DMS53 (cell line): ENCODE measurements around the gene CENPO.

Experiments used
- DNase-seq: peaks from one replicate; lab custom pipeline; 2025; lab: John Stamatoyannopoulos, UW

The CENPO gene

DNA sequence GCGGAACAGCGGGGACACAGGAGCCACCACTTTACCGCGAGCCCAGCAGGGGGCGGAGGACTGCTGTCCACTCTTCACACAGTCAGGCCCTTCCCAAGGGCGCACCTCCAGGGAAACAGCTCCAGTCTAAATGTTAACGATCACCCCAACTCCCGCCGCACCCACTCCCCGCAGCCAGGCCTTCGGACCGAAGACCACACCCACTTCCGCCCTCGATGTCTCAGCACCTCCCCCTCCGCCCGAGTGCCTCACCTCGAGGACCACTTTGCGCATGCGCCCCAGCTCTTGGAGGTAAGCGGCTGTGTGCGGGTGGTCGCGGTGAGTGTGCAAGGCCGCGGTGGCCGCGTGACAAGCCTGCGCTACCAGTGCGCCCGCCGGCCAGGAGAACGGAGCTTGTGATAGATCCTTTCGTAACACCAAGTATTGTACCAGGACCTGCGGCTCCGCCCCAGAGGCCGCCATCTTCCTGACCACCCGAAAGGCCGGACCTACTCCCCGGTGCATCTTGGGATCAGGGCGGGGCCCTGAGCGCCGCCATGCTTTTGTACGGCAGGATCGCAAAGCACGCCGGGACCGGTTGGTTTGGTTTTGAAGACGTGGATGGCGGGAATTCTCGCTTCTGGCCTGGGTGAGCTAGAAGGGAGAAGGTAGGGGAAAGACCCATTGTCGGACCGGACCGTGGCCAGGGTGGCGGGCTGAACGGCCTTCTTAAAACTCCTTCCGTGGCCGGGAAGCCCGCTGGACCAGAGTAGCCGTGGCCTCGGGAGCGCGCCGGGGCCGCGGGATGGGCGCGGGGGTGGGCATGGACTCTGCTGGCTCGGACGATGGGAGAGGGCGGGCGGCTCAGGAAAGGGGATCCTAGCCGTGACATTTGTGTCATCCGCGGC, at the start of gene CENPO, which contains the start of gene PTRHD1:
CENPO (plus strand) TSS at position 552 of the 887 bp plus-strand sequence. CDS start 495 bp downstream, outside the sequence.
PTRHD1 (minus strand) TSS at position 518 of the 887 bp plus-strand sequence; CDS start at position 504, 14 bp downstream.
- peak; percentile 96 for DNase-seq

GRCh38 chr2:24743924-24744323, 49.3 kb upstream of the CENPO start:
- DNase-seq, result no peak

- DNase-seq, result no peak
Measured at GRCh38 chr2:24744356-24744755, 48.9 kb upstream of the CENPO start.

GRCh38 chr2:24745825-24746224, 47.4 kb upstream of the CENPO start:
- DNase-seq, result no peak

DNA sequence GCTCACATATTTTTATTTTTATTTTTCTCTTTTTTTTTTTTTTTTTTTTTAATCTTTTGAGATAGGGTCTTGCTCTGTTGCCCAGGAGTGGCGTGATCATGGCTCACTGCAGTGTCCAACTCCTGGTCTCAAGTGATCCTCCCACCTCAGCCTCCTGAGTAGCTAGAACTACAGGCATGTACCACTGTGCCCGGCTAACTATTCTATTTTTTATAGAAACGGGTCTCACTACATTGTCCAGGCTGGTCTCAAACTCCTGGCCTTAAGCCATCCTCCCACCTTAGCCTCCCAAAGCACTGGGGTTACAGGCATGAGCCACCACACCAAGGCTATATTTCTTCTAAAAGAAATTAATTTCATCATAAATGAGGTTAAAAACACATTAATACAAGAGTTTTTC, 45.9 kb upstream of the CENPO start:
- DNase-seq, result no peak

- DNase-seq, result no peak
Measured at GRCh38 chr2:24749069-24749691, 44.0 kb upstream of the CENPO start.

DNA sequence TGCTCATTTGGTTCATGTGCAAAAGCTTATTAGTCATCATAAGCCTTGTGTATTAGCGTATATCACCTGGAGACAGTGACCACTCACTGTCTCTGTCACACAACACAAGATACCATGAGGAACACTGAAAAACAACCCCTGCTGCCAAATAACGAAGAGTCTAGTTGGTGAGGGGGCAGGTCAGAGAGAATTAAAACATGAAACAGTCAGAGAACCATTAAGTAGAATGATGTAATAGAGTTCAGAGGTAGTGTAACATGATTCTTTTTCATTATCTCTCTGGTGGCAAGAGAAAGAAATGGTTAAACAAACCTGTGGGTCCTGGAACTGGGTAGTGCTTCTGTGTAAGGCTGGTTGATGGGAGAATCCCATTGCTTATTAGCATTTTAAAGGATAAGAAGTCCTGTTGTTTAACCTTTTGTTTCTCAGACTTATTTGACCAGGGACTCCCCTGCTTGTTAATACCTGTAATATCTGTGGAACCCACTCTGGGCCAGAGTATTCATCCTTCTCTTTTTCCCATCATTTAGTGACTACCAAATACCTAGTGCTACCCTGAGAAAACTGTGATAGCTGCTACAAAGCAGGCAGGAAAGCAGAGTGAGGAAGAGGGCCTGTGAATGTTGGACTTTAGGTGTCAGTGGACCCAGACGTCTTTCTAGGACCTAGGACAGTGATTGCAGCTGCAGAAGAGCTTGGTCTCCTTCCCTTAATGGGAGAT, 38.1 kb upstream of the CENPO start:
- DNase-seq, result no peak

DNA sequence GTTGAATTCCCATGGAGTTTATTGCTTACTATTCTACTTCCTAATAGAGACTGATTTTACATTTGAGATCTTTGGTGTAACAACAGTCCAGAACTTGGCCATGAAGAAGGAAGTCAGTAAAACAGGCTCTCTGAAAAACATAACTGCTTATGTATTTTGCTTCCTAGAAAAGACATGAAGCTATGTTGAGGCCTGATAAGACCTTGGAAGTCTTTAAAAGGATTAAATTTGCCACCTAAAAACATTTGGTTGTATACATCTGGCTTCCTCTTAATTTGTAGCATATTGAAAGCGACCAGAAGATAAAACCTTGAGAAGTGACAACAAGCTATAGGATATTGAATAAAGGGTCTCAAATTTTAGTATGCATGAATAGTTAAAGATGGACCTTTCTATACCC, 36.4 kb upstream of the CENPO start:
- no peak for DNase-seq

DNA sequence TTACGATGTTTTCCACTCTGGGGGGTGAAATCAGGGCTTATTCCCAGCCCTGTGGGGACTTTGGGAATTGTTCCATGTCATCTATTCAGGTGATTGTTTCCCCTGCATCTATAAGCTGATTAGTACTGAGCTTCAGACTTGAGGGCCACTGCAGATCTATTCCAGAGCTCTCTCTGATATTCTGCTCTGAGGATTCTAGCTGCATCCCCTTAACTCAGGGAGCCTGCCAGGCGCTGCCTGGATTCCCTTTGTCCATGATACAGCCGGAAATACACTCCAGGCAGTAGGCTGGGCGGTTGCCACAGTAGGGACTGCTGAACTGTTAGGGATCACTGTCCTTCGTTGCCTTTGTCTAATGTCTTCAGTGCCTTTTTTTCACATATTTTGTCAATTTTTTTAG, 31.4 kb upstream of the CENPO start:
- no peak for DNase-seq

- no peak for DNase-seq
Measured at GRCh38 chr2:24762518-24762917, 30.7 kb upstream of the CENPO start.

DNA sequence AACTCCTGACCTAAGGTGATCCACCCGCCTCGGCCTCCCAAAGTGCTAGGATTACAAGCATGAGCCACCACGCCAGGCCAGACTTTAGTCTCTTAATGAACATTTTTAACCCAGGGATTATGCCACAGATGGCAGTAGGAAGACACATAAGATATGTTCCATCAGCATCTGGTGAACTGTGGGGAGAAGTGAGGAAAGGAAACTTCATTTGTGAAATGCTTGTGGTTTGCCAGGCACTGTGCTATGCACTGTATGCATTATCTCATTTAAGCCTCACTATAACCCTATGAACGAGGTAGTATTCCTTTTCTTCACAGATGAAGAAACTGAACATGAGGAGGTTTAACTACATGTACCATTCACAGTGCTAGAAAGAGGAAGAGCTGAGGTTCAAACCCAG, 29.4 kb upstream of the CENPO start:
- no peak for DNase-seq

- no peak for DNase-seq
Measured at GRCh38 chr2:24766609-24767008, 26.6 kb upstream of the CENPO start.

- peak; percentile 92 for DNase-seq
Measured at GRCh38 chr2:24768013-24768412, 25.2 kb upstream of the CENPO start.

GRCh38 chr2:24768601-24769000, 24.6 kb upstream of the CENPO start:
- DNase-seq, result peak; percentile 13

DNA sequence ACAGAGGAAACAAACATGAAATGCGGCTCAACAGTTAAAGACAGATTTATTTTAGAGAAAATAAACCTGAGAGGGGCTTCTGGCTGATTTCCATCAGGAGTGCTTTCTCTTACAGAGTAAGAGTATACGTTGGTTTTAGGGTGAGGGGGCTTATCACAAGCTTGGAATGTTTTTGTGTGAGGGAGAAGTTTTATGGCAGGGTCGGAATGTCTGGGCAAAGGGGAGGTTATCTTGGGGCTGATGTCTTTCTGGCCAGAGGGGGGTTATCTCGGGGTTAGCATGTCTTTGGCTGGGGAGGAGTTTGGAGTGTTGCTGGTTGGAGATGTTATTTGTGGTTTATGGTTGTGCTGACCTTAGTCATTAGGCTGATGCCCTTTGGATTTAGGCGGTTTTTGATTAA, 22.2 kb upstream of the CENPO start:
- DNase-seq, result no peak

- no peak for DNase-seq
Measured at GRCh38 chr2:24771764-24772586, 21.2 kb upstream of the CENPO start.

- no peak for DNase-seq
Measured at GRCh38 chr2:24774373-24774772, 18.9 kb upstream of the CENPO start.

- DNase-seq, result no peak
Measured at GRCh38 chr2:24779116-24779515, 14.1 kb upstream of the CENPO start.

DNA sequence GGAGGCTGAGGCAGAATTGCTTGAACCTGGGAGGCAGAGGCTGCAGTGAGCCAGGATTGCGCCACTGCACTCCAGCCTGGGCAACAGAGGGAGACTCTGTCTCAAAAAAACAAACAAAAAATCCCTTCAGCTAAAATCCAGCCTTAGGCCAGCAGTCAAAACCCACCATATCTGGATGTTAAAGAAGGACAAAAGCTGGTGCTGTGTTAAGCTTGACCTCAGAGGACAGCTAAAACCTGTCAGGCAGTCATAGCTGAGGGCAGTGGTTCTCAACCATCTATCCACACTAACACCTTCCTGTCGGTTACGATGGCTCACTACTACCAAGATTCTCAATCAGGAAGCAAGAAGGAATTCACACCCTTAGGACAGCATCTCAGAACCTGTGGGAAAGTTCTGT, 9.6 kb upstream of the CENPO start:
- no peak for DNase-seq

GRCh38 chr2:24785671-24786321, 7.4 kb upstream of the CENPO start:
- DNase-seq, result peak; percentile 16

GRCh38 chr2:24787532-24787931, 5.7 kb upstream of the CENPO start:
- DNase-seq, result no peak
